PC-9 (cell line): ENCODE measurements around the gene RBBP8. TPM values are rescaled to one million over a fixed set of nuclear protein-coding genes. Genes with fewer than 3 reads are reported as not detected.
"Not testable (repeated sequence)": the region's sequence is repeated elsewhere in the genome, so short reads cannot be mapped to it uniquely, and the experiment has no call there.

Experiments used
- Bru-seq: library from RNA; stranded (reverse); fragments of 400-500 nt; gene quantifications from one replicate; lab custom pipeline; 2021; lab: Mats Ljungman, UMichigan
- BruChase-seq, 2 experiments: library from RNA; stranded (reverse); fragments of 400-500 nt; gene quantifications; one replicate each; lab custom pipeline; 2021; lab: Mats Ljungman, UMichigan
- BruUV-seq: library from RNA; stranded (reverse); fragments of 400-500 nt; replicated peaks from 2 replicates; lab custom pipeline; 2021; lab: Mats Ljungman, UMichigan
- CTCF ChIA-PET: fragments of 300-600 bp; sonication (Branson Sonifier 250); formaldehyde crosslinking; loops from one replicate; lab custom pipeline; 2022; ENCODE audit warnings: antibody characterized with exemption; lab: Charles Lee
- POLR2A ChIA-PET: fragments of 300-600 bp; sonication (Branson Sonifier 250); formaldehyde crosslinking; loops from one replicate; lab custom pipeline; 2022; ENCODE audit warnings: antibody characterized with exemption; ENCODE audit not compliant: unreplicated experiment; lab: Charles Lee
- DNase-seq, 2 experiments: peaks; one replicate each; pipeline versions ENCODE4 v3.0.0 to v3.0.0-alpha.2; 2015 to 2022; ENCODE audit warnings: mixed read lengths in 1 of 2
- H2AFZ ChIP-seq: fragments of 200-600 bp; sonication (generic); 2 replicates; pipeline ENCODE4 v1.8.1; 2017; ENCODE audit warnings: antibody characterized with exemption
- H3F3A ChIP-seq: fragments of 200-600 bp; sonication (generic); 2 replicates; pipeline ENCODE4 v1.8.1; 2017; ENCODE audit warnings: antibody characterized with exemption, mild to moderate bottlenecking, low read depth; ENCODE audit not compliant: insufficient read depth
- H3K27ac ChIP-seq: fragments of 200-600 bp; sonication (generic); 2 replicates; pipeline ENCODE4 v1.6.1; 2016; ENCODE audit warnings: mixed run types
- H3K27me3 ChIP-seq: fragments of 200-600 bp; sonication (generic); 2 replicates; pipeline ENCODE4 v1.6.1; 2016; ENCODE audit warnings: low read depth, mixed run types; ENCODE audit not compliant: insufficient read depth
- H3K36me3 ChIP-seq: fragments of 200-600 bp; sonication (generic); 2 replicates; pipeline ENCODE4 v1.6.1; 2016; ENCODE audit warnings: low read depth, mixed run types
- H3K4me1 ChIP-seq: fragments of 200-600 bp; sonication (generic); replicated peaks from 2 replicates; pipeline ENCODE4 v1.6.1; 2016; ENCODE audit warnings: mixed run types; ENCODE audit not compliant: insufficient read depth
- H3K4me2 ChIP-seq: fragments of 200-600 bp; sonication (generic); 2 replicates; pipeline ENCODE4 v1.6.1; 2017; ENCODE audit warnings: mixed run types
- H3K4me3 ChIP-seq: fragments of 200-600 bp; sonication (generic); 2 replicates; pipeline ENCODE4 v1.6.1; 2016; ENCODE audit warnings: mixed run types
- H3K79me2 ChIP-seq: fragments of 200-600 bp; sonication (generic); 2 replicates; pipeline ENCODE4 v1.6.1; 2017; ENCODE audit warnings: low read depth, mixed run types
- H3K9me2 ChIP-seq: fragments of 200-600 bp; sonication (generic); 2 replicates; pipeline ENCODE4 v1.8.1; 2017; ENCODE audit warnings: mild to moderate bottlenecking; ENCODE audit not compliant: insufficient read depth
- H3K9me3 ChIP-seq: fragments of 200-600 bp; sonication (generic); 2 replicates; pipeline ENCODE4 v1.8.1; 2016; ENCODE audit warnings: low read depth; ENCODE audit not compliant: insufficient read depth
- H4K20me1 ChIP-seq: fragments of 200-600 bp; sonication (generic); 2 replicates; pipeline ENCODE4 v1.8.1; 2017; ENCODE audit not compliant: insufficient read depth
- EZH2 ChIP-seq: fragments of 200-600 bp; sonication (generic); IDR thresholded peaks from 2 replicates; pipeline ENCODE4 v1.8.0; 2017; ENCODE audit warnings: antibody characterized with exemption, low read depth
- intact Hi-C: fragments of 100-400 bp; cut with micrococcal nuclease; formaldehyde crosslinking; loops from one replicate; pipeline ENCODE4 v1.10.0; 2022; ENCODE audit not compliant: unreplicated experiment
- long read RNA-seq: library from polyadenylated mRNA; stranded (forward); transcript quantifications from one replicate; pipeline ENCODE4 v2.0.0, GENCODE V29; 2022
- total RNA-seq: library from RNA; stranded (reverse); gene quantifications from 2 replicates; pipeline ENCODE4 v1.2.3, GENCODE V29; 2021
- TF ChIP-seq, protein P1 (sequence below): fragments of 200-600 bp; sonication (generic); conservative IDR thresholded peaks from 2 replicates; pipeline ENCODE4 v1.6.1; 2017; ENCODE audit warnings: mixed run types, antibody characterized with exemption, mild to moderate bottlenecking, moderate library complexity

RBBP8 gene
- total RNA-seq (22.0 and 28.4 TPM in 2 replicates), Bru-seq, nascent RNA (percentile 77 among the genes with signal in this experiment), BruChase-seq, experiment 1, labeled RNA remaining after a 2-hour chase (percentile 61 among the genes with signal in this experiment), BruChase-seq, experiment 2, labeled RNA remaining after a 6-hour chase (percentile 72 among the genes with signal in this experiment)
- long read RNA-seq, transcript RBBP8-201 (19 exons, 3,288 nt) = major isoform, 8 of 19 reads
- long read RNA-seq, partial matches to known transcripts = 1 of 19 reads
- long read RNA-seq, other reads (novel, unspliced or antisense) = 6 of 19 reads

DNA sequence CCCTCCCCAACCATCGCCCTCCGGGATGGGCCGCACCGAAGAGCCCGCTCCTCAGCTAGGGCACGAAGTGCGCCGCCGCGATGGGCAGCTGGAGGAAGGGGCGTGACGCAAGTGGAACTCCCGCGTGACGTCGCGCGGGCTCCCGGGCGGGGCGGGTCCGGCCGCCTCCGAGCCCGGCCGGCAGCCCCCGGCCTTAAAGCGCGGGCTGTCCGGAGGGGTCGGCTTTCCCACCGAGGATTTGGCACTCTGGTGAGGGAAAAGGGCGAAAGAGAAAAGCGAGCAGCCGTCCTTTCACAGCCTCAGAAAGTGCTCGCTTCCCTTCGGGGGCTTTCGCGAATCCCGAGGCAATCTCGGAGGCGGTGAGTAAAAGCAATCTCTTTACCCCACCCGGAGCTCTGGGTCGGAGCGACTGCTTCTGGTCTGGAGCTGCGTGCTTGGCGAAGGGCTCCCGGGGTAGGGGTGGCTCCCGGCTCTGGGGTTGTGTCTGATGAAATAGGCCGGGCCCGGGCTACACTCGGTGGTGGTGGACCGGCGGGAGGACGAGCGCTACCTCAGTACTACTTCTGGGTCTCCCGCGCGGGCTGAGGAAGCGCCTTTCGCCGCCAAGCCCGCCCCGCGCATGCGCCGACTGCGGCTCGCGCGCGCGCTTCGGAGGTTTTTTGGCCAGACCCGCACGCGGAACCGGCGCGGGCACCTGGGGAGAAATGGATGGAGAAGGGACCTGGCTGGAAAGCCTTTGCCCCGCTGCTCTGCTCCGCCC is at the start of gene RBBP8:
Gene RBBP8, plus strand, starts transcription at position 123 of the 760 bp plus-strand sequence. CDS start 3,524 bp downstream, outside the sequence.
- intact Hi-C loops = loop anchor here (5.0 to 10.0 kb wide), 3 partner anchors 51 to 121 kb away; no protein-coding TSS in a partner anchor
- peaks cover 19% of the 10 kb centered on the region for H3K79me2 ChIP-seq

DNA sequence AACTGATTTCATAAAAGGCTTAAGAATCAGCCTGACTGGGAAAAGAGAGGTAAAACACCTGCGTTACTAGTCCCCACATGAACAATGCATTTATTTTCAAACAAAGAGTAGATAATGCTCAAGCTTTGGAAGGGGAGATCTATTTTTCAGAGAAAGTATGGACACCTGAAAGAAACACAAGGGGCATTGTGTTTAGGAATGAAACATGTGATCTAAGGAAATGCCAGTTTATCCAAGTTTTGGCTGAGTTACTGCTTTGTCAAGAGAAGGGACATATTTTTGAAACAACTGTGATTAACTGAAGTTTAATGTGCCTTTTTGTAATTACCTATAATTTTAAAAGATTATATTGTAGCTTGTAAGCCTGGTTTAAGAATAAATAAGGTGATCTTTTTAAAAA is 49.3 kb upstream of the RBBP8 start:
- Histone ChIP-seq H3K27me3 (no peaks in the 10 kb centered on the region), H4K20me1 (no peaks in the 10 kb centered on the region), H3K36me3 (no peaks in the 10 kb centered on the region), H3K9me2 (no peaks in the 10 kb centered on the region), H3K79me2 (no peaks in the 10 kb centered on the region), H2AFZ (no peak overlapping the region), H3K4me3 (no peak overlapping the region), H3K4me1 (no peaks in the 10 kb centered on the region), H3K27ac (no peak overlapping the region), H3K4me2 (no peak overlapping the region), H3F3A (no peaks in the 10 kb centered on the region), H3K9me3 (no peaks in the 10 kb centered on the region)
- TF ChIP-seq EZH2 = no peak
- TF ChIP-seq, protein P1, sequence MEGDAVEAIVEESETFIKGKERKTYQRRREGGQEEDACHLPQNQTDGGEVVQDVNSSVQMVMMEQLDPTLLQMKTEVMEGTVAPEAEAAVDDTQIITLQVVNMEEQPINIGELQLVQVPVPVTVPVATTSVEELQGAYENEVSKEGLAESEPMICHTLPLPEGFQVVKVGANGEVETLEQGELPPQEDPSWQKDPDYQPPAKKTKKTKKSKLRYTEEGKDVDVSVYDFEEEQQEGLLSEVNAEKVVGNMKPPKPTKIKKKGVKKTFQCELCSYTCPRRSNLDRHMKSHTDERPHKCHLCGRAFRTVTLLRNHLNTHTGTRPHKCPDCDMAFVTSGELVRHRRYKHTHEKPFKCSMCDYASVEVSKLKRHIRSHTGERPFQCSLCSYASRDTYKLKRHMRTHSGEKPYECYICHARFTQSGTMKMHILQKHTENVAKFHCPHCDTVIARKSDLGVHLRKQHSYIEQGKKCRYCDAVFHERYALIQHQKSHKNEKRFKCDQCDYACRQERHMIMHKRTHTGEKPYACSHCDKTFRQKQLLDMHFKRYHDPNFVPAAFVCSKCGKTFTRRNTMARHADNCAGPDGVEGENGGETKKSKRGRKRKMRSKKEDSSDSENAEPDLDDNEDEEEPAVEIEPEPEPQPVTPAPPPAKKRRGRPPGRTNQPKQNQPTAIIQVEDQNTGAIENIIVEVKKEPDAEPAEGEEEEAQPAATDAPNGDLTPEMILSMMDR = no peak
- no TSS peak for BruUV-seq
- POLR2A ChIA-PET = no interaction called here
- CTCF ChIA-PET = no interaction called here
- DNase-seq = no peak
- intact Hi-C loops = no loop called here

More for the DNA sequence above, at the start of gene RBBP8:
- DNase-seq = peak; percentile 53 to 76
- no peaks in the 10 kb centered on the region for H3F3A ChIP-seq
- ChIA-PET CTCF (interaction anchor here (0.6 to 0.9 kb wide), 2 partner anchors 50 to 116 kb away, joined by 3 to 4 read pairs; no protein-coding TSS in a partner anchor), POLR2A (interaction anchor here (0.6 to 0.7 kb wide), 4 partner anchors 9 to 251 kb away, joined by 3 to 26 read pairs (median 5); no protein-coding TSS in a partner anchor)
- TF ChIP-seq, protein P1 = no peak
- no peak for TF ChIP-seq EZH2
- H3K4me3 ChIP-seq = peak within 1 kb of the TSS; percentile 86
- BruUV-seq = TSS peak; percentile 68
- peak within 1 kb of the TSS; percentile 90 for H3K4me2 ChIP-seq
- H3K27me3 ChIP-seq = no peaks in the 10 kb centered on the region
- peak within 1 kb of the TSS; percentile 87 for H2AFZ ChIP-seq
- no peaks in the 10 kb centered on the region for H3K9me2 ChIP-seq
- peak within 1 kb of the TSS; percentile 71 for H3K27ac ChIP-seq
- H3K4me1 ChIP-seq = peaks cover 7% of the 10 kb centered on the region; the same call in 1 of the 2 replicates
- H4K20me1 ChIP-seq = no peaks in the 10 kb centered on the region
- no peaks in the 10 kb centered on the region; the same call in 1 of the 2 replicates for H3K36me3 ChIP-seq
- no peaks in the 10 kb centered on the region for H3K9me3 ChIP-seq

DNA sequence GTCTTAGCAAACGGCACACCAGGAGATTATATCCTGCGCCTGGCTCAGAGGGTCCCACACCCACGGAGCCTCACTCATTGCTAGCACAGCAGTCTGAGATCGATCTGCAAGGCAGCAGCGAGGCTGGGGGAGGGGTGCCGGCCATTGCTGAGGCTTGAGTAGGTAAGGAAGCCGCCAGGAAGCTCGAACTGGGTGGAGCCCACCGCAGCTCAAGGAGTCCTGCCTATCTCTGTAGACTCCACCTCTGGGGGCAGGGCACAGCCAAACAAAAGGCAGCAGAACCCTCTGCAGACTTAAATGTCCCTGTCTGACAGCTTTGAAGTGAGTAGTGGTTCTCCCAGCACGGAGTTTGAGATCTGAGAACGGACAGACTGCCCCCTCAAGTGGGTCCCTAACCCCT is 47.4 kb upstream of the RBBP8 start:
- H3K27ac ChIP-seq, H2AFZ ChIP-seq, H3K9me3 ChIP-seq, H4K20me1 ChIP-seq, H3K4me3 ChIP-seq, H3K4me1 ChIP-seq, BruUV-seq, H3F3A ChIP-seq, intact Hi-C loops, H3K9me2 ChIP-seq, H3K4me2 ChIP-seq, CTCF ChIA-PET, POLR2A ChIA-PET, H3K27me3 ChIP-seq, DNase-seq, H3K79me2 ChIP-seq, H3K36me3 ChIP-seq: not testable (repeated sequence)
